Measurements from ENCODE around the gene HYCC1.

- TF ChIP-seq CTCF (IDR thresholded peaks at IDR 0.05), result no peak
- no peak for TF ChIP-seq POLR2A (IDR thresholded peaks at IDR 0.05)
- no peak for TF ChIP-seq POLR2AphosphoS5 (IDR thresholded peaks at IDR 0.05)
Measured at GRCh38 chr7:23012908-23013714, 819 bp downstream of the HYCC1 start.

Data from suprapubic skin (tissue), 4 donors.